ENCODE measurements around the gene STARD13. TPM values are rescaled to one million over a fixed set of nuclear protein-coding genes. Genes with fewer than 3 reads are reported as not detected.

STARD13 gene
- total and polyA plus RNA-seq, 9 donors: 7.2 to 31.5 (median 14.0) TPM

GRCh38 chr13:33087790-33088189 lies 197.8 kb downstream of the STARD13 start:
- Histone ChIP-seq H3K9me3 (no peaks in the 10 kb centered on the region), H3K27ac (no peak overlapping the region), H3K4me3 (no peak overlapping the region), H3K4me1 (ENCODE audit: insufficient read depth) (peaks cover 1% of the 10 kb centered on the region), H3K27me3 (no peaks in the 10 kb centered on the region), H3K36me3 (no peaks in the 10 kb centered on the region)
- DNase-seq: no peak
- intact Hi-C loops (cut with DNase I): no loop called here
- 30 to 41% (median 35%) methylated on average over 3 of the region's 3 CpGs for WGBS, 3 donors
- TF ChIP-seq POLR2A (IDR thresholded peaks at IDR 0.05): no peak
- TF ChIP-seq EP300 (IDR thresholded peaks at IDR 0.05): no peak
- no peak for TF ChIP-seq CTCF (IDR thresholded peaks at IDR 0.05)

- no peak for TF ChIP-seq POLR2A (IDR thresholded peaks at IDR 0.05)
- TF ChIP-seq CTCF (IDR thresholded peaks at IDR 0.05): no peak
- TF ChIP-seq EP300 (IDR thresholded peaks at IDR 0.05): no peak
- intact Hi-C loops (cut with DNase I): no loop called here
- no peak for DNase-seq
- WGBS, 3 donors: 86 to 89% (median 87%) methylated on average over 9 of the region's 9 CpGs
- no peaks in the 10 kb centered on the region for H3K36me3 ChIP-seq
- peaks cover 1% of the 10 kb centered on the region for H3K4me1 ChIP-seq (ENCODE audit: insufficient read depth)
- H3K27me3 ChIP-seq: no peaks in the 10 kb centered on the region
- H3K27ac ChIP-seq: no peak overlapping the region
- H3K9me3 ChIP-seq: no peaks in the 10 kb centered on the region
- H3K4me3 ChIP-seq: no peak overlapping the region
Observed at GRCh38 chr13:33087091-33087490, 198.5 kb downstream of the STARD13 start.

- intact Hi-C loops (cut with DNase I): no loop called here
- Histone ChIP-seq H3K27me3 (no peaks in the 10 kb centered on the region), H3K9me3 (no peaks in the 10 kb centered on the region), H3K27ac (no peak overlapping the region), H3K4me1 (ENCODE audit: insufficient read depth) (no peaks in the 10 kb centered on the region), H3K4me3 (no peak overlapping the region), H3K36me3 (no peaks in the 10 kb centered on the region)
- WGBS, 3 donors: 86 to 93% (median 93%) methylated on average over 1 of the region's 1 CpG
- no peak for DNase-seq
- TF ChIP-seq CTCF (IDR thresholded peaks at IDR 0.05): no peak
- no peak for TF ChIP-seq POLR2A (IDR thresholded peaks at IDR 0.05)
- TF ChIP-seq EP300 (IDR thresholded peaks at IDR 0.05): no peak
Observed at GRCh38 chr13:33083054-33083453, 202.5 kb downstream of the STARD13 start.

GRCh38 chr13:33081666-33082065 lies 203.9 kb downstream of the STARD13 start:
- Histone ChIP-seq H3K4me3 (no peak overlapping the region), H3K36me3 (no peaks in the 10 kb centered on the region), H3K27me3 (no peaks in the 10 kb centered on the region), H3K4me1 (ENCODE audit: insufficient read depth) (no peaks in the 10 kb centered on the region), H3K27ac (no peak overlapping the region), H3K9me3 (no peaks in the 10 kb centered on the region)
- no peak for DNase-seq
- intact Hi-C loops (cut with DNase I): no loop called here
- 73 to 83% (median 81%) methylated on average over 1 of the region's 1 CpG for WGBS, 3 donors
- TF ChIP-seq CTCF (IDR thresholded peaks at IDR 0.05): no peak
- no peak for TF ChIP-seq POLR2A (IDR thresholded peaks at IDR 0.05)
- TF ChIP-seq EP300 (IDR thresholded peaks at IDR 0.05): no peak
